Heart right ventricle (tissue), 16 donors: Measurements from ENCODE around the gene SRD5A1. TPM values are rescaled to one million over a fixed set of nuclear protein-coding genes. Genes with fewer than 3 reads are reported as not detected.

Experiments used
- ATAC-seq, 8 donors: fragments of 200-7000 bp; cut with Tn5 transposase; one replicate each; pipeline ENCODE4 v1.9.1; 2020; ENCODE audit warnings: mild to moderate bottlenecking in 8 of 8, moderate library complexity in 8 of 8, moderate number of reproducible peaks in 1 of 8
- DNase-seq, 2 donors: peaks; one replicate each; pipeline ENCODE4 v3.0.0-alpha.2; 2020
- H3K27ac ChIP-seq, 10 donors: fragments of 200-600 bp; sonication (generic) in 2 of 10; one replicate each; pipeline versions ENCODE4 v1.5.0 to v1.8.0; 2020 to 2022; ENCODE audit warnings: mild to moderate bottlenecking in 3 of 10
- H3K27me3 ChIP-seq, 7 donors: fragments of 200-600 bp; one replicate each; pipeline ENCODE4 v1.8.0; 2021 to 2022; ENCODE audit warnings: mild to moderate bottlenecking in 2 of 7
- H3K36me3 ChIP-seq, 9 donors: fragments of 200-600 bp; sonication (generic) in 1 of 9; one replicate each; pipeline versions ENCODE4 v1.5.0 to v1.8.0; 2020 to 2022; ENCODE audit warnings: mild to moderate bottlenecking in 2 of 9
- H3K4me1 ChIP-seq, 9 donors: fragments of 200-600 bp; sonication (generic) in 1 of 9; one replicate each; pipeline versions ENCODE4 v1.5.0 to v1.8.0; 2020 to 2022; ENCODE audit warnings: mild to moderate bottlenecking in 4 of 9
- H3K4me3 ChIP-seq, 10 donors: fragments of 200-600 bp; sonication (generic) in 2 of 10; one replicate each; pipeline versions ENCODE4 v1.5.0 to v1.8.0; 2020 to 2022; ENCODE audit warnings: mild to moderate bottlenecking in 7 of 10, moderate library complexity in 2 of 10
- H3K9me3 ChIP-seq, 11 donors: fragments of 200-600 bp in 10 of 11; sonication (generic) in 2 of 11; one replicate each; pipeline versions ENCODE4 v1.5.0 to v1.8.0; 2013 to 2022; ENCODE audit warnings: mild to moderate bottlenecking in 2 of 11, control low read depth in 1 of 11, moderate library complexity in 1 of 11
- CTCF ChIP-seq, 9 donors: fragments of 200-600 bp; sonication (generic) in 2 of 9; IDR thresholded peaks; one replicate each; pipeline versions ENCODE4 v1.5.0 to v1.8.0; 2021 to 2022; ENCODE audit warnings: antibody characterized with exemption in 9 of 9, mild to moderate bottlenecking in 5 of 9, moderate library complexity in 1 of 9
- WGBS, 2 donors: extraction: QIAGEN DNeasy Blood & Tissue Kit; methylation state at CpG; one replicate each; pipeline ENCODE4 v1.1.7; 2013; ENCODE audit warnings: inconsistent platforms in 1 of 2; 5-methylcytosine and 5-hydroxymethylcytosine counted together
- intact Hi-C, 10 donors: fragments of 100-400 bp; cut with DNase I; formaldehyde crosslinking; loops; one replicate each; pipeline versions ENCODE4 v1.11.1 to v1.14.2; 2022
- polyA plus RNA-seq, 2 donors: library from polyadenylated mRNA; stranded (reverse); fragments of 200-250 nt; gene quantifications; one replicate each; pipeline ENCODE4 v1.2.3, GENCODE V29; 2013
- total RNA-seq, 10 donors: library from RNA; stranded (reverse); fragmentation: NEBNext Ultra II Directional in 3 of 10; extraction: Animal tissue kit (Norgen Biotek cat#: 25700) in 3 of 10; gene quantifications; one replicate each; pipeline versions ENCODE4 v1.2.1 to v1.2.4, GENCODE V29; 2021 to 2023
- donor health status: Arrhythmogenic right ventricular cardiomyopathy.
- donor health status: ischemic (EF 13 %, LVEDD 7.1; RV severe dilation, severe dysfunction).
- donor health status: healthy with polysubstance abuse.
- donor health status: DM: no; HTN: yes; CAD: no.
- donor health status: DM: no; HTN: no; CAD: no.
- donor health status: ischemic (EF 25% LVEDD 6.9; RV normal size, moderate dysfunction).
- donor health status: ischemic (EF 25% LVEDD 5.7; RV mildly dilated, moderate dysfunction).
- donor health status: healthy.
- donor health status: DM: yes; HTN: yes; CAD: no.
- donor health status: Ischemic cardiomyopathy.
- donor health status: ischemic (EF 35%, LVEDD 5.7; RV mildly dilated, moderate dysfunction).
- donor health status: nonischemic (EF 11% LVEDD 7.7; RV severe dilation, severe dysfunction).
- donor health status: DM: yes; HTN: yes; CAD: no.
- donor health status: PGD.
- donor health status: ischemic (EF 29% LVEDD 5.4; RV normal size, mild dysfunction).
- donor health status: nonischemic (EF 23%, LVEDD 6.1; RV moderate dilation, normal function).

The SRD5A1 gene
- total and polyA plus RNA-seq, 12 donors, result 1.0 to 5.5 (median 3.1) TPM

DNA sequence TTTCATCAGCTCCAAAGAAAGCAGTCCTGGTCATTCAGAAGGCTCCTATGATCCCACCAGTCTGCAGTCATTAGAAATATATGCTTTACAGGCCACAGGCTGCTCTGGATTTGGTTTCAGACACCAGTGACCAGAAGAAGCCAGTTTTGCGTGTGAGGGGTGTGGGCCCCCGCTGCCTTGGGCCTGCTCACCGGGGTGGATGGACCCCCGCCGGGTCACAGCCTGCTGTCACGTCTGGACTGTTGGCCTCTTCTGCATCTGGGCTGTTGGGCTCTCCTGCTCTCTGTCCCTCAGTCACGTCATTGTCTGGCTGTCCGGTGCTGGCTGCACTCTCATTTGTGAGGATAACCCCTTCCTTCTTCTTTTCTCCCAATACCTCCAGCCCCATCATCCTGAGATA is 33.5 kb upstream of the SRD5A1 start:
- peaks cover 0 to 90% (median 52%) of the 10 kb centered on the region in 9 donors for H3K36me3 ChIP-seq
- ATAC-seq, result no peak
- intact Hi-C loops, result no loop called here
- no peak for DNase-seq
- WGBS, 2 donors, result 91 to 93% methylated on average over 8 of the region's 8 CpGs
- H3K27me3 ChIP-seq, result no peaks in the 10 kb centered on the region
- H3K4me3 ChIP-seq, result no peak overlapping the region
- H3K9me3 ChIP-seq, result no peaks in the 10 kb centered on the region
- H3K27ac ChIP-seq, result no peak overlapping the region
- H3K4me1 ChIP-seq, result peaks cover 0 to 14% (median 0%) of the 10 kb centered on the region in 9 donors
- no peak for TF ChIP-seq CTCF (IDR thresholded peaks at IDR 0.05)

GRCh38 chr5:6601271-6601670 is 32.0 kb upstream of the SRD5A1 start:
- DNase-seq, result no peak
- Histone ChIP-seq H3K36me3 (peaks cover 0 to 99% (median 68%) of the 10 kb centered on the region in 9 donors), H3K9me3 (no peaks in the 10 kb centered on the region), H3K4me3 (no peak overlapping the region), H3K27me3 (no peaks in the 10 kb centered on the region), H3K27ac (no peak overlapping the region), H3K4me1 (peaks cover 0 to 14% (median 0%) of the 10 kb centered on the region in 9 donors)
- no peak for ATAC-seq
- TF ChIP-seq CTCF (IDR thresholded peaks at IDR 0.05), result no peak
- 91 to 92% methylated on average over 11 of the region's 11 CpGs for WGBS, 2 donors
- intact Hi-C loops, result no loop called here

DNA sequence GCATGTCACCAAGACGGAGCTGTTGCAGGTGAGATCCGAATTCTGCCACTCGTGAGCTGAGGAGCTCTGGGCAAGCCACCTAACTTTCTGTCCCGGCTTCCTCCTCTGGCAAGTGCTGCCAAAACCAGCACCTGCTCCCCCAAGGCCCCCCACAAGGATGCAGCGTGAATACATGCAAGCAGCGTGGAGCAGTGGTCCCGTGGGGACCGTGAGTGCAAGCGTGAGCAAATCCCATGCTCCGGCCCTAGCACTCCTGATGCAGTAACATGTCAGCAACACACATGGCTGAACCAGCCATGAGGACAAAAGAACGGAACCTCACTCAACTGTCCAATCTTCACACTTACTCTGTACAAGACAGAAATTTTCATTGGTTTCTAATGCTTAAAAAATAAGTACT is 31.4 kb upstream of the SRD5A1 start:
- no peaks in the 10 kb centered on the region for H3K27me3 ChIP-seq
- no peak overlapping the region for H3K4me3 ChIP-seq
- H3K4me1 ChIP-seq, result peaks cover 0 to 14% (median 0%) of the 10 kb centered on the region in 9 donors
- no peak for TF ChIP-seq CTCF (IDR thresholded peaks at IDR 0.05)
- 92 to 94% methylated on average over 11 of the region's 11 CpGs for WGBS, 2 donors
- H3K36me3 ChIP-seq, result peaks cover 0 to 99% (median 73%) of the 10 kb centered on the region in 9 donors
- ATAC-seq (no peak), DNase-seq (no peak)
- intact Hi-C loops, result no loop called here
- no peaks in the 10 kb centered on the region for H3K9me3 ChIP-seq
- H3K27ac ChIP-seq, result no peak overlapping the region

- no peak for DNase-seq
- Histone ChIP-seq H3K4me3 (no peak overlapping the region), H3K27ac (no peak overlapping the region), H3K4me1 (peaks cover 0 to 14% (median 0%) of the 10 kb centered on the region in 9 donors), H3K27me3 (no peaks in the 10 kb centered on the region), H3K9me3 (no peaks in the 10 kb centered on the region), H3K36me3 (peaks cover 0 to 100% (median 77%) of the 10 kb centered on the region in 9 donors)
- TF ChIP-seq CTCF (IDR thresholded peaks at IDR 0.05), result no peak
- intact Hi-C loops, result no loop called here
- 79 to 92% methylated on average over 7 of the region's 7 CpGs for WGBS, 2 donors
- ATAC-seq, result no peak
Measured at GRCh38 chr5:6602441-6602840, 30.8 kb upstream of the SRD5A1 start.
